Measurements from ENCODE around the gene IL34. TPM values are rescaled to one million over a fixed set of nuclear protein-coding genes. Genes with fewer than 3 reads are reported as not detected.

IL34 gene
- total and polyA plus RNA-seq, 5 donors: 0.74 to 2.1 (median 1.9) TPM

- H3K4me3 ChIP-seq (ENCODE audit: low read length): no peak overlapping the region
- DNase-seq (no peak), ATAC-seq (no peak)
- intact Hi-C loops (cut with DNase I): loop anchor here in 1 of 4 donors (10.0 kb wide), 1 partner anchor 114 kb away; no protein-coding TSS in a partner anchor
- WGBS: 88% methylated on average over 7 of the region's 7 CpGs
- H3K27me3 ChIP-seq (ENCODE audit: control insufficient read depth, insufficient read depth): no peaks in the 10 kb centered on the region
- no peaks in the 10 kb centered on the region for H3K9me3 ChIP-seq (ENCODE audit: control insufficient read depth, low read length)
- no peak overlapping the region for H3K27ac ChIP-seq (ENCODE audit: low read length)
- H3K4me1 ChIP-seq (ENCODE audit: control insufficient read depth, insufficient read depth, low read length): no peaks in the 10 kb centered on the region
Measured at GRCh38 chr16:70649300-70649699, 2.9 kb downstream of the IL34 start.

- no peak overlapping the region for H3K4me3 ChIP-seq (ENCODE audit: low read length)
- no peaks in the 10 kb centered on the region for H3K9me3 ChIP-seq (ENCODE audit: control insufficient read depth, low read length)
- no peaks in the 10 kb centered on the region for H3K27me3 ChIP-seq (ENCODE audit: control insufficient read depth, insufficient read depth)
- no peaks in the 10 kb centered on the region for H3K4me1 ChIP-seq (ENCODE audit: control insufficient read depth, insufficient read depth, low read length)
- H3K27ac ChIP-seq (ENCODE audit: low read length): no peak overlapping the region
- intact Hi-C loops (cut with DNase I): loop anchor here in 3 of 4 donors (5.0 to 10.0 kb wide), 6 partner anchors 75 to 315 kb away; partner anchors contain the start of genes COG4 (in 1 of the 3) and SF3B3 (in 1 of the 3)
- ATAC-seq (no peak), DNase-seq (peak in 1 of 3 donors; percentile 33)
- 76% methylated on average over 4 of the region's 4 CpGs for WGBS
Measured at GRCh38 chr16:70650216-70650615, 3.9 kb downstream of the IL34 start.

DNA sequence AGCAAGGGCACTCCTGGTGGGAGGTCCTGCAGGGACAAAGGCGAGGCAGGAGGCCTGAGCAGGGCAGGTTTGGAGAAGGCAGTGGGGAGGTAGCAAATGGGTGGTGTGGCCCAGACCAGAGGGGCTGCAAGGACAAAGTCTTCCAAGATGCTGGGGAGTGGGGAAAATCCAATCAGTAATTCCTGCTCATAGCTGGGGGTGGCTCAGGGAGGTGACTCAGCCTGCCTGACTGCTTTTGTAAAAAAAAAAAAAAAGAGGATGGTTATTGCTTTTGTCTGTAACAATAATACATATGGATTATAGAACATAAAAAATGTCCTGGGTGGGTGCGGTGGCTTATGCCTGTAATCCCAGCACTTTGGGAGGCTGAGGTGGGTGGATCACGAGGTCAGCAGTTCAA is 5.2 kb downstream of the IL34 start:
- Histone ChIP-seq H3K4me1 (ENCODE audit: control insufficient read depth, insufficient read depth, low read length) (no peaks in the 10 kb centered on the region), H3K27me3 (ENCODE audit: control insufficient read depth, insufficient read depth) (no peaks in the 10 kb centered on the region), H3K27ac (ENCODE audit: low read length) (no peak overlapping the region), H3K9me3 (ENCODE audit: control insufficient read depth, low read length) (no peaks in the 10 kb centered on the region), H3K4me3 (ENCODE audit: low read length) (no peak overlapping the region)
- 93% methylated on average over 3 of the region's 3 CpGs for WGBS
- intact Hi-C loops (cut with DNase I): loop anchor here in 3 of 4 donors (5.0 to 10.0 kb wide), 6 partner anchors 77 to 317 kb away; partner anchors contain the start of genes COG4 (in 1 of the 3) and SF3B3 (in 1 of the 3)
- ATAC-seq: no peak
- DNase-seq: no peak

GRCh38 chr16:70652322-70652721 is 6.0 kb downstream of the IL34 start:
- 71% methylated on average over 2 of the region's 2 CpGs for WGBS
- DNase-seq (no peak), ATAC-seq (no peak)
- no peaks in the 10 kb centered on the region for H3K4me1 ChIP-seq (ENCODE audit: control insufficient read depth, insufficient read depth, low read length)
- no peak overlapping the region for H3K4me3 ChIP-seq (ENCODE audit: low read length)
- no peaks in the 10 kb centered on the region for H3K9me3 ChIP-seq (ENCODE audit: control insufficient read depth, low read length)
- intact Hi-C loops (cut with DNase I): loop anchor here in 3 of 4 donors (5.0 to 10.0 kb wide), 6 partner anchors 78 to 318 kb away; partner anchors contain the start of genes COG4 (in 1 of the 3) and SF3B3 (in 1 of the 3)
- no peak overlapping the region for H3K27ac ChIP-seq (ENCODE audit: low read length)
- H3K27me3 ChIP-seq (ENCODE audit: control insufficient read depth, insufficient read depth): no peaks in the 10 kb centered on the region

GRCh38 chr16:70653406-70653805 is 7.0 kb downstream of the IL34 start:
- Histone ChIP-seq H3K4me1 (ENCODE audit: control insufficient read depth, insufficient read depth, low read length) (no peaks in the 10 kb centered on the region), H3K27me3 (ENCODE audit: control insufficient read depth, insufficient read depth) (no peaks in the 10 kb centered on the region), H3K9me3 (ENCODE audit: control insufficient read depth, low read length) (no peaks in the 10 kb centered on the region), H3K27ac (ENCODE audit: low read length) (no peak overlapping the region), H3K4me3 (ENCODE audit: low read length) (no peak overlapping the region)
- WGBS: 87% methylated on average over 4 of the region's 4 CpGs
- DNase-seq: no peak
- no peak for ATAC-seq
- intact Hi-C loops (cut with DNase I): loop anchor here in 3 of 4 donors (5.0 to 10.0 kb wide), 6 partner anchors 79 to 319 kb away; partner anchors contain the start of genes COG4 (in 1 of the 3) and SF3B3 (in 1 of the 3)

GRCh38 chr16:70653809-70654771 is 7.7 kb downstream of the IL34 start:
- intact Hi-C loops (cut with DNase I): loop anchor here in 3 of 4 donors (5.0 to 10.0 kb wide), 6 partner anchors 79 to 319 kb away; partner anchors contain the start of genes COG4 (in 1 of the 3) and SF3B3 (in 1 of the 3)
- DNase-seq: peak; percentile 70 to 89 (median 84)
- no peaks in the 10 kb centered on the region for H3K4me1 ChIP-seq (ENCODE audit: control insufficient read depth, insufficient read depth, low read length)
- no peak overlapping the region for H3K27ac ChIP-seq (ENCODE audit: low read length)
- H3K9me3 ChIP-seq (ENCODE audit: control insufficient read depth, low read length): no peaks in the 10 kb centered on the region
- H3K27me3 ChIP-seq (ENCODE audit: control insufficient read depth, insufficient read depth): no peaks in the 10 kb centered on the region
- WGBS: 38% methylated on average over 35 of the region's 35 CpGs
- peak; percentile 86 to 88 for ATAC-seq
- no peak overlapping the region for H3K4me3 ChIP-seq (ENCODE audit: low read length)

DNA sequence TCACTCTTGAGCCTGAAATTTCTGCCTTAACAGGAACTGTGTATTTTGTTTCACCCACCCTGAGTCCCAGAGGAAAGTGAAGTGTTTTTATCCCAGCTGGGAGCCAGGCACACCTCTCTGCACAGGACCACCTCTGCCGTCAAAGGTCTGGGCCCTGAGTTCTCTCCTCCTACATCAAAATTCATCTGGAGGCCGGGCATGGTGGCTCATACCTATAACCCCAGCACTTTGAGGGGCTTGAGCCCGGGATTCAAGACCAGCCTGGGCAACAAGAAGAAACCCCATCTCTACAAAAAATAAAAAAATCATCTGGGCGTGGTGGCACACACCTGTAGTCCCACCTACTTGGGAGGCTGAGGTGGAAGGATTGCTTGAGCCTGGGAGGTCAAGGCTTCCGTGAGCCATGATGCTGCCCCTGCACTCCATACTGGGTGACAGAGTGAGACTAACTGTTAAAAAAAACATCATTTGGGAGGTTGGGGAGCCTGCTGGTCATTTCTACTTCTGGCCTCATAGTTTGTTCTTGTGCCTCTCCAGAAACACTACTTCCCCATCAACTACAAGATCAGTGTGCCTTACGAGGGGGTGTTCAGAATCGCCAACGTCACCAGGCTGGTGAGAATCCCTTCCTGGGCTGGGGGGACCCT is 9.8 kb downstream of the IL34 start:
- Histone ChIP-seq H3K27me3 (ENCODE audit: control insufficient read depth, insufficient read depth) (no peaks in the 10 kb centered on the region), H3K27ac (ENCODE audit: low read length) (no peak overlapping the region), H3K9me3 (ENCODE audit: control insufficient read depth, low read length) (no peaks in the 10 kb centered on the region), H3K4me3 (ENCODE audit: low read length) (no peak overlapping the region), H3K4me1 (ENCODE audit: control insufficient read depth, insufficient read depth, low read length) (no peaks in the 10 kb centered on the region)
- intact Hi-C loops (cut with DNase I): loop anchor here in 2 of 4 donors (10.0 kb wide), 4 partner anchors 81 to 321 kb away; partner anchors contain the start of genes COG4 (in 1 of the 2) and SF3B3 (in 1 of the 2)
- DNase-seq (no peak), ATAC-seq (no peak)
- WGBS: 83% methylated on average over 8 of the region's 8 CpGs

DNA sequence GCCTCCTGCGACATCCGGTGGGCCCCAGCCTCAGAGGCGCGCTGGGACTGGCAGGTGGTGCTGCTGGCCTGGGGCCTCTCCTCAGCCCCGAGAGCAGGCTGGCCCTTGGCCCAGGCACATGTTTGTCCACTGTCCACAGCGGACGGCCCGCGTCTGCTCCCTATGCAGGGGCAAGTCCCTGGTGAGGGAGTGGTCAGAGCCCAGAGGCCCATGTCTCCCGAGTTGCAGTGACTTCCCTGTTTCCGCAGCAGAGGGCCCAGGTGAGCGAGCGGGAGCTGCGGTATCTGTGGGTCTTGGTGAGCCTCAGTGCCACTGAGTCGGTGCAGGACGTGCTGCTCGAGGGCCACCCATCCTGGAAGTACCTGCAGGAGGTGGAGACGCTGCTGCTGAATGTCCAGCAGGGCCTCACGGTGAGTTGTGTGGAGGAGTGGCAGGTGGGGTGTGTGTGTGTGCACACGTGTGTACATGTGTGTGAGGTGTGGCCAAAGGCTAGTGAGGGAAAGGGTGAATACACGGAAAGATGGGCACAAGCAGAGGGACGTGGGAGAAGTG is 10.4 kb downstream of the IL34 start:
- no peaks in the 10 kb centered on the region for H3K9me3 ChIP-seq (ENCODE audit: control insufficient read depth, low read length)
- intact Hi-C loops (cut with DNase I): loop anchor here in 2 of 4 donors (10.0 kb wide), 4 partner anchors 82 to 322 kb away; partner anchors contain the start of genes COG4 (in 1 of the 2) and SF3B3 (in 1 of the 2)
- WGBS: 69% methylated on average over 22 of the region's 22 CpGs
- no peak overlapping the region for H3K27ac ChIP-seq (ENCODE audit: low read length)
- H3K27me3 ChIP-seq (ENCODE audit: control insufficient read depth, insufficient read depth): no peaks in the 10 kb centered on the region
- H3K4me3 ChIP-seq (ENCODE audit: low read length): no peak overlapping the region
- no peaks in the 10 kb centered on the region for H3K4me1 ChIP-seq (ENCODE audit: control insufficient read depth, insufficient read depth, low read length)
- ATAC-seq: no peak
- peak in 1 of 3 donors; percentile 41 for DNase-seq

GRCh38 chr16:70657956-70658355 is 11.6 kb downstream of the IL34 start:
- H3K4me3 ChIP-seq (ENCODE audit: low read length): no peak overlapping the region
- ATAC-seq (no peak), DNase-seq (no peak)
- H3K9me3 ChIP-seq (ENCODE audit: control insufficient read depth, low read length): no peaks in the 10 kb centered on the region
- intact Hi-C loops (cut with DNase I): loop anchor here in 2 of 4 donors (10.0 kb wide), 4 partner anchors 83 to 323 kb away; partner anchors contain the start of genes COG4 (in 1 of the 2) and SF3B3 (in 1 of the 2)
- no peaks in the 10 kb centered on the region for H3K4me1 ChIP-seq (ENCODE audit: control insufficient read depth, insufficient read depth, low read length)
- 82% methylated on average over 7 of the region's 7 CpGs for WGBS
- no peak overlapping the region for H3K27ac ChIP-seq (ENCODE audit: low read length)
- H3K27me3 ChIP-seq (ENCODE audit: control insufficient read depth, insufficient read depth): no peaks in the 10 kb centered on the region

DNA sequence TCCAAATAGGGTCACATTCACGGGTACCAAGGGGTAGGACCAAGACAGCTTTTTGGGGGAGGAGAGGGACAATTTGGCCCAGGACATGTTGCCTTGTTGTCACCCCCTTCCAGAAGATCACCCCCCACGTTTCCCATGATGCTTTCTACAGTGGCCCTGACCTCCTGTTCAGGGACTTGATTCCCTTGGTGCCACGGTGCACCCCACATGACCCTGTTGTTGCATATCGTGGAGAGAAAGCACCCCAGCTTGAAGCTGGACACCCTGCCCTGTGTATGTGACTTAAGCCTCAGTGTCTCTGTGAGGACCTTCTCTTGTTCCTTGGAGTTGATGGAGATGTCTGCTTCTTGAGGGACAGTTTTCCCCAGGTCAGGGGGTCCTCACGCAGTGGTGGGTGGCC is 12.6 kb downstream of the IL34 start:
- 83% methylated on average over 5 of the region's 5 CpGs for WGBS
- Histone ChIP-seq H3K4me3 (ENCODE audit: low read length) (no peak overlapping the region), H3K9me3 (ENCODE audit: control insufficient read depth, low read length) (no peaks in the 10 kb centered on the region), H3K27me3 (ENCODE audit: control insufficient read depth, insufficient read depth) (no peaks in the 10 kb centered on the region), H3K27ac (ENCODE audit: low read length) (no peak overlapping the region), H3K4me1 (ENCODE audit: control insufficient read depth, insufficient read depth, low read length) (no peaks in the 10 kb centered on the region)
- no peak for DNase-seq
- intact Hi-C loops (cut with DNase I): loop anchor here in 2 of 4 donors (10.0 kb wide), 4 partner anchors 84 to 324 kb away; partner anchors contain the start of genes COG4 (in 1 of the 2) and SF3B3 (in 1 of the 2)
- no peak for ATAC-seq

All from right cardiac atrium (tissue), 5 donors.